Hematopoietic multipotent progenitor cell (in vitro differentiated cells): Measurements from ENCODE around the gene TTC31. TPM values are rescaled to one million over a fixed set of nuclear protein-coding genes. Genes with fewer than 3 reads are reported as not detected.
A peak's percentile ranks its signal among the peaks of the same experiment; 100 is the strongest.
"Not testable (repeated sequence)": the region's sequence is repeated elsewhere in the genome, so short reads cannot be mapped to it uniquely, and the experiment has no call there.

Experiments used
- DNase-seq, 3 donors: peaks; one replicate each; pipeline ENCODE4 v3.0.0-alpha.2; 2011 to 2015; ENCODE audit warnings: low read depth in 2 of 3, low spot score in 2 of 3
- total RNA-seq: library from RNA; depleted of rRNA; stranded (reverse); fragments of >200 nt; gene quantifications from one replicate; pipeline ENCODE4 v1.2.3, GENCODE V29; 2012

Gene TTC31
- total RNA-seq, 1 donor: 15.6 TPM

DNA sequence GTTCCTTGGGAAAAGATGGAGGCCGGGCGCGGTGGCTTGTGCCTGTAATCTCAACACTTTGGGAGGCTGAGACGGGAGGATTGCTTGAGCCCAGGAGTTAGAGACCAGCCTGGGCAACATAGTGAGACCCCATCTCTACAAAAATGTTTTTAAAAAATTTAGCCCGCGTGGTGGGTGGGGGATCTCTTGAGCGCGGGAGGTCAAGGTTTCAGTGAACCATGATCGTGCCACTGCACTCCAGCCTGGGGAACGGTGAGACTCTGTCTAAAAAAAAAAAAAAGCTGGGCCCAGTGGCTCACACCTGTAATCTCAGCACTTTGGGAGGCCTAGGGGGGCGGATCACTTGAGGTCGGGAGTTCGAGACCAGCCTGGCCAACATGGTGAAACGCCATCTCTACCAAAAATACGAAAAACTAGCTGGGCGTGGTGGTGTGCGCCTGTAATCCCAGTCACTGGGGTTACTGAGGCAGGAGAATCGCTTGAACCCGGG is 839 bp downstream of the TTC31 start:
- DNase-seq: not testable (repeated sequence)

DNA sequence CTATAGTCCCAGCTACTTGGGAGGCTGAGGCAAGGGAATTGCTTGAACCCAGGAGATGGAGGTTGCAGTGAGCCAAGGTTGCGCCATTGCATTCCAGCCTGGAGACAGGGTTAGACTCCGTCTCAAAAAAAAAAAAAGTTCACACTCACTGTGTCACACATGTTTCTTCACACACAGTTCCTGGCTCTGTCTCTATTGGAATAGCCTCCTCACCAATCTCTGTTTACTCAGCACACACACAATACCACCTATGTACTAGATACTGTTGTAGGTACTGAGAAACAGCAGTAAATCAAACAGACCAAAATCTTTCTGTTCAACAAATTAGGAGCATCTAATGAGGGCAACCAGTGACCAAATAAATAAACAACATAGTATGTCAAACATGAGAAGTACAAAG is 3.3 kb downstream of the TTC31 start:
- no peak for DNase-seq

DNA sequence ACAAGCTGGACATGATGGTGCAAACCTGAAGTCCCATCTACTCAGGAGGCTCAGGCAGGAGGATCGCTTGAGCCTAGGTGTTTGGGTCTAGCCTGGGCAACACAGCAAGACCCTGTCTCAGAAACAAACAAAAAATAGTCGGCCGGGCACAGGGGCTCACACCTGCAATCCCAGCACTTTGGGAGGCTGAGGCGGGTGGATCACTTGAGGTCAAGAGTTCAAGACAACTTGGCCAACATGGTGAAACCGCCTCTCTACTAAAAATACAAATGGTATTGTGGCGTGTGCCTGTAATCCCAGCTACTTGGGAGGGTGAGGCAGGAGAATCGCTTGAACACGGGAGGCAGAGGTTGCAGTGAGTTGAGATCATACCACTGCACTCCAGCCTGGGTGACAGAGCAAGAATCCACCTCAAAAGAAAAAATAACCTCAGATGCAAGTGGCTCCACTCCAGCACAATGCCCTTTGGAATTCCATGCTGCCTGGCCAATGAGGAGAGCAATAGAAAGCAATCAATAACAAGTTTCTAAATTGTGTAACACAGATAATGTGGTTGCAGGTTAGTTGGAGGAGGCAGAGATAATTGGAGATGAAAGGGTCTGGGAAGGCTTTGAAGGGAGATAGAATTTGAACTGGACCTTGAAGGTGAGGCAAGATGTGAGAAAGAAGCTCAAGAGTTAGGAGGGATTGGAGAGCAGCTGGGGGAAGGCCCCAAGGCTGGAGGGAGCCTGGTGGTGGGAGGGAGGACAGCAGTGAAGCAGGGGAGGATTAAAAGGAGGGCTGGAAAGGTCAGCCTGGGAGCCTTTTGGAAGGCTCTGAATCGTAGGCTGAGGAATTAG is 6.0 kb downstream of the TTC31 start:
- no peak for DNase-seq

DNA sequence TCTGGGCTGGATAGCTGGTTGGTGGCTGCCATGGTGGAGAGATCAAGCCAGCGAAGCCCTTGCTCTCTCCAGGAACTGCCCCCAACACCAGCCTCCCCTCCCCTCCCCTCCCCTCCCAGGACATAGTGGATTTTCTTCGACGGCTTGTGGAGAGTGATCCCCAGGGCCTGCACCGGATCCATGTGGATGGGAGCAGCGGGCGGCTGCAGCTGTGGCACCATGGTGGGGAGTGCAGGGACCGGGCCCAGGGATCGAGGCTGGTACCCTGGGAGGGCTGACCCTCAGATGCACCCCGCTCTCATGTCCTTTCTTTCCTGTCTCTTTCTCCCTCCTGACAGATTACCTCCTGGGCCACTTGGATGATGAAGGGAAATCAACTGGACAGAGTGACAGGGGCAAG is 7.0 kb downstream of the TTC31 start:
- DNase-seq: no peak

DNA sequence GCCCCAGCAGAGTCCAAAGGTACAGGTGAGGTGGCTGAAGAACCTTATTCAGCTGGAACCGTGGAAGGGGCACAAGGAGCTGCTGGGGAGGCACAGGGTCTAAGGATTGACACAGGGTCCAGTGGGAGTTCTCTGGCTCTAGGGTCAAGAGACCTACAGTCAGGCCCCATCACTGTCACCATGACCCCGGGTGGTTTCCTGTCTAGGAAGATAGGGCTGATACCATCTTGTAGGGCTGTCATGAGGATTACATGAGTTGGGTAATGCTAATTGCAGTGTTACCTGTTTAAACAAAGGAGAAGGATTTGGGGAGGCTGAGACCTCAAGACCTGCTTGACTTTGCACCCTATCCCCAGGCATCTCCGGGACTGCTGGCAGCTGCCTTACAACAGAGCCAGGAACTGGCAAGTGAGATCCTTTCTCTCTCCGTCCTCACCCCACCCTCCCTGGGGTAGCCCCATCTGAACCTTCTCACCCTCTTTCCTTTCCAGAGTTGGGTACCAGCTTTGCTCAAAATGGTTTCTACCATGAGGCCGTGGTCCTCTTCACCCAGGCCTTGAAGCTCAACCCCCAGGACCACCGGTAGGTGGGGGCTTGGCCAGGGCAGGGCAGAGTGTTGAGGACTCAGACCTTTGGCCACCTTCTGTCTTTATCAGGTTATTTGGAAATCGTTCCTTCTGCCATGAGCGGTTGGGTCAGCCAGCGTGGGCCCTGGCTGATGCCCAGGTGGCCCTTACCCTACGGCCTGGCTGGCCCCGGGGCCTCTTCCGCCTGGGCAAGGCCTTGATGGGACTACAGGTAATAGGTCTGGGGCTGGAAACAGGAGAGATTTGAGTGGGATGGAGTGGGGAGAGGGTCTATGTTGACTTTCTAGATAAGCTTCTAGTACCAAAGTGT is 9.0 kb downstream of the TTC31 start:
- no peak for DNase-seq

DNA sequence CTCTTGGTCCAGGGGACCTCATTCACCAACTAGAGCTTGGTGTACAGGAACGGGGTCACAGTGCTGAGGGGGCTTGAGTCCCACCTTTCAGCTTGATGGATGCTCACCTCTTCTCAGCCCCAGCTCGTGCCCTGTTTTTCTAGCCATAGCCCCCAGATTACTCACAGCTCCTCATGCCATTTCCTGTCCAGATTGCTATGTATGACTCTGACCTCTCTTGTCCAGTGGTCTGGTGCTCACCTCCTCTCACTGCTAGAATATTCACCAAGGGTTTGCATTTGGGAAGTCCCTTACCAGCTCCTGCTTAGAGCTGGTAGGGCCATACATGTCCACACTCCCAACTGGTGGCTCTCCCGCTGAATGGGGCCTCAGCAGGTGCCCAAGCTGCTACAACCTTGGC is 10.7 kb downstream of the TTC31 start:
- DNase-seq: no peak

DNA sequence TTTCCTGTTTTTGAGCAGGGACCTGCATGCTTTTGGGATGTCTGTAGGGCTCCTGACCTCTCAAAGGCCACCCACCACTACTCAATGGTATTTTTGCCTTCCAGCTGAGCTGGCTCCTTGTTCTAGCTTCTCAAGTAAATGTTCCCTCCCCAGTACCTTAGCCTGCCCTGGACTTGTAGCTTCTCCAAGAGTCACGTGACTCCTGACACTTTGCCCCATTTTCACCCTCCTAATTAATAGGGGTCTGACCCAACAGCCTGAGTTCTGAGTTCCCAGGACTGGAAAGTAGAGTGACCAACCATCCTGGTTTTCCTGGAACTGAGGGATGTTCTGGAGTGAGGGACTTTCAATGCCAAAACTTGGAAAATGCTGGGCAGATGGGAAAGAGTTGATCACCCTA is 12.6 kb downstream of the TTC31 start:
- DNase-seq: no peak

DNA sequence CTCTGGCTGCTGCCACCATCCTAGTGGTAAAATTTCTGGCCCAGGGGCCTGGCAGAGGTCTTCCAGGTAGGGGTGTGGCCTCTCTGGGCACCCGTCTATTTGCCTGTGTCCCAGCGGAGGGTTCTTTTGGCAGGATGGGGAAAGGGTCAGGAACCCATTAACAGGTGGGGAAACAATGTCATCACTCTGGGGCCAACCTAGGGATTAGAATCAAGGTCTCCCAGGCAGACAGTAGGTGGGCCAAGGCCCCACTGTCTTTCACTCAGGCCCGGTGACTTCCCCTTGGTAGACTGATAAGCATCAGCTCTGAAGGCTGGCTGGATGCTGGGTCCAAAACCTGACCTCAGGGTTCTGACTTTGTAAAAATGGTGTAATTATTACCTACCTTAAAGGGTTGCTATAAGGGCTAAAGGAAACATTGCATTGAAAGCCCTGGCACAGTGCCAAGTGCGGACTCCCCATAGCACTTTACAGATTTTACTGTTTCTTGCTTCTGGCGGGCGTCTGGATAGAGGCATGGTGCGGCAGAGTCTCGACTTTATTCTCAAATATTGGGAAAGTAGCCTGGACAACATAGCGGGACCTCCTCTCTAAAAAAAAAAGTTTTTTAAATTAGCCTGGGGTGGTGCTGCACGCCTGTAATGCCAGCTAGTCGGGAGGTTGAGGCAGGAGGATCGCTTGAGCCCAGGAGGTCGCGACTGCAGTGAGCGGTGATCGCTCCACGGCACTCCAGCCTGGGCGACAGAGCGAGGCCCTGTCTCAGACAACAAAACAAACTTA is 14.3 kb downstream of the TTC31 start:
- DNase-seq: no peak

DNA sequence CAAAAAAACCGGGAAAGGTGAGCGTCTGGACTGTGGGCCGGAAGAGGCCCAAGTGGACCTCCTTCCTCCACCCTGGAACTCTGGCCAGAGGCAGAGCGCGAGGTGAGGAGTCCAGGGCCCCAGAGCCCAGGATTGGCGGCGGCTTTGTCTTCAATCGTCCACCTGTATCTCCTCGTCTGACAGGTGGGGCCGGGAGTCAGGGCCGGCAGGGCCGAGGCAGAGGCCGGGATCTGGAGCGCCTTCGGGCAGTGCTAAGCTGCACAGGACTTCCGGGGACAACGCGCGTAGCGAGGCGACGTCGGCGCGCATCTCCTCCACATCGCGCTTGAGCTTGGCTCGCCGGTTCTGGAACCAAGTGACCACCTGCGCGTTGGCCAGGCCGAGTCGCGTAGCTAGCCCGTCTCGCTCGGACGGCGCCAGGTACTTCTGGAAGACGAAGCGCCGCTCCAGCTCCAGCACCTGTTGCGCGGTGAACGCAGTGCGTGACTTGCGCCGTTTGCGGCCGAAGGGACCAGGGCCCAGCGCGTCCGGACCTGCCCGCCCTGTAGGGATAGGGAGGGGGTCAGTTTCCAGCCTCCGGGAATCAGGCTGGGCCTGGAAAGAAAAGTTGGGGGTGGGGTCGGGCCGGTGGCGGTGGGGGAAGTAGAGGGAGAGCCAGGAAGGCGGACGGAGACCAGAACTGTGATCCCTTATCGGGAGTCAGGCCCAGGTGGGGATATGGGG is 15.1 kb downstream of the TTC31 start:
- no peak for DNase-seq

DNA sequence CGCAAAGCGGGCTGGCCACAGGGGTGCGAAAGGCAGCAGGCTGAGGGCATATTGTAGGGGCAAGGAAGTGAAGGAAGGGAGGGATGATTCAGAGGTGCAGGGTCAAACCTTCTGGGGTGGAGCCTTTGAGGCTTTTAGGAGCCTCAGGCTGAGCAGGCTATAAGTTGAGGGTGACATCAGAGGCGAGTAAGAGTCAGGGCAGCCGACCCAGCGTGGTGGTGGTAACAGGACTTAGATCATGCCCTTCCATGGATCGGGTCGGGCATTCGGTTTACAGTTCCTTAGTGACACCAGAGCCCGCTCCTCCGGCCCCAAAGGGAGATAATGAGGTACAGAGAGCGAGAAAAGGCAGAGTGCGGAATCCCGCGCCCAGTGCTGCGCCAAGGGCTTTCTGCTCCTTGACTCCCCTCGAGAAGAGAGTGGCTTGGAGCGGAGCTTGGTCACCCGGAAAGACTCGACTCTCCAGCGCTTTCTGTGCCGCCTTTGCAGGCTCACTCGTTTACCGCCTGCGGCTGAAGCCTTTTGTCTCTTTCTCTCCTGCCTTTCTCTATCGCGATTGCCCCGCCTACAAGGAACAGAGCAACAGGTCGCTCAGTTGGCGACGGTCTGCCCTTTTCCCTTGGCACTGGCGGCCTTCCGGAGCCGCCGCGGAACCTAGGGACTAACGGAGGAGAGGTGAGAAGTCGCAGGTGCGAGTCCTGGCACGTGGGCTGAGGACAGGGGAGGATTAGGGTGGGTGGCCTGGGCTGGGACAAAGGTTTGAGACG is 15.8 kb downstream of the TTC31 start:
- peak in 1 of 3 donors; percentile 33 for DNase-seq

DNA sequence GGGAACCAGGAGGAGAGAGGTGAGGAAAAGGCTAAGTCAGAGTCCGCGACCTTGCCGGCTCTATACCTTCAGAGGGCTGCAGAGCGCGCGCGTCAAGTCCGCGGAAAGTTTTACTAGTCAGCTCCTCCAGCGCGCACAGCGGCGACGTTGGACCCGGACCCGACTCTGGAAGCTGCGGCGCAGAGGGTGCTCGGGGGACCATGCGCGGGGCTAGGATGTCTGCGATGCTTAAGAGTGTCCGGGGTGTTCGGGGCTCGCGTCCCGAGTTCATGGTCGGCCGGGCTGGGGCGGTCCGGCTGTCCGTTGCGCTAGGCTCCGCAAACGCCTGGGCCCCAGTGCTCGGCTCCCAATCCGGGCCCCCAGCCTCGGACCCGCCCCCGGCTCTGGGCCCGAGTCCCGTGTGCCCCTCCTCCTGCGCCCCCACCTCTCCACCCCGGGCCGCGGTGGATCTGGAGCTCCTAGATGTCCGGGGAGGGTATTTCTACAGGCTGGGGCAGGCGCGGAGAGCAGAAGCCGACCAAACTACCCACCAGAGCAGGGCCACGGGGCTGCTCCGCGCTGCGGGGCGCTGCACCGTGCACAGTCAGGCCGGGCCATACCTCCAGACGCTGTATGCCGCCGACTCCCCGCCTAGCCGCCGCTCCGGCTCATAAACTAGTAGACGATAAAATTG is 16.5 kb downstream of the TTC31 start, which contains the start of gene LBX2:
LBX2 (minus strand) TSS at position 337 of the 673 bp plus-strand sequence; CDS start at position 271, 66 bp downstream.
- DNase-seq: peak in 1 of 3 donors; percentile 35

DNA sequence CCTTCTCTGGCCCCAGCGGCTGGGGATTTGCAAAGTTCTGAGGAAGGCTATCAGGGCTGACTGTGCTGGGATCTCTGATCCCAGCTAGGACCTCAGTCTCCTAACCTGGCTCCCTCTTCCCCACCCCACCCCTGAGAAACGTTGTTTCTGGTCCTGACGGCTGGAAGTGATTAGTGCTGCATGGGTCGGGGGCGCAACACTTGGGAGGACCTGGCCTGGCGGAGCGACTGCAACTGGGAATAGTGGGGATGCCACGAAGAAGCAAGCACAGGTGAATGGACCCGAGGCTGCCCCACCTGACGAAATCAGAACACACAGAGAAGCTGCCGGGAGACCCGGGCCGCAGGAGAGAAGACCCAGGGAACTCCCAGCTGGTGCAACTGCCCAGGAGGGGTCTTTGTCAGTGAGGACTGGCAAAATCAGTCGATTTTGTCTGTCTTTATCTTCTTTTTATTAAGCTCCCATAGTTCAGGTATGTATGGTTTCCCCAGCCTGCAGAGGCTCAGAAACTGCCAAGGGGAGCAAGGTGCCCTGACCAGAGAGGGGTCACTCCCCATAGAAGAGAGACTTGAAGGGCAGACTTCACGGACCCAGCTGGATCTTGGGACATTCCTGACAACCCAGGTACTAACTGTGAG is 17.2 kb downstream of the TTC31 start:
- DNase-seq: no peak

DNA sequence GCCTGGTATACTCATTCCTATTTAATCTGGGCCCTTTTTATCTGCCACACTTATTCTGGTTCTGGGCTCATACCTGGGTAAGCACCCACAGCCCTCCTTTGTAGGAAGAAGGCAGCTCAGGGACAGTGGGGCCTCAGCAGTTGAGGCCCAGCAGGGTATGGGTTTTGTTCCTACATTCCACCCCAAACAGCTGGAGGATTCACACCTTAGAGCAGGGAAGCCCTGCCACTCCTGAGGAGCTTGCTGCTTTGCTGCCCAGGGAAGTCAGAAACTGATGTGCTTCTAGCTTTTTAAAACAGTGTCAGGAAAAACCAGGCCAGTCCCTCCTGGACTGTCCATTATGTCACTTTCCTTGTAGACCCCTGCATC is 17.7 kb downstream of the TTC31 start:
- no peak for DNase-seq

DNA sequence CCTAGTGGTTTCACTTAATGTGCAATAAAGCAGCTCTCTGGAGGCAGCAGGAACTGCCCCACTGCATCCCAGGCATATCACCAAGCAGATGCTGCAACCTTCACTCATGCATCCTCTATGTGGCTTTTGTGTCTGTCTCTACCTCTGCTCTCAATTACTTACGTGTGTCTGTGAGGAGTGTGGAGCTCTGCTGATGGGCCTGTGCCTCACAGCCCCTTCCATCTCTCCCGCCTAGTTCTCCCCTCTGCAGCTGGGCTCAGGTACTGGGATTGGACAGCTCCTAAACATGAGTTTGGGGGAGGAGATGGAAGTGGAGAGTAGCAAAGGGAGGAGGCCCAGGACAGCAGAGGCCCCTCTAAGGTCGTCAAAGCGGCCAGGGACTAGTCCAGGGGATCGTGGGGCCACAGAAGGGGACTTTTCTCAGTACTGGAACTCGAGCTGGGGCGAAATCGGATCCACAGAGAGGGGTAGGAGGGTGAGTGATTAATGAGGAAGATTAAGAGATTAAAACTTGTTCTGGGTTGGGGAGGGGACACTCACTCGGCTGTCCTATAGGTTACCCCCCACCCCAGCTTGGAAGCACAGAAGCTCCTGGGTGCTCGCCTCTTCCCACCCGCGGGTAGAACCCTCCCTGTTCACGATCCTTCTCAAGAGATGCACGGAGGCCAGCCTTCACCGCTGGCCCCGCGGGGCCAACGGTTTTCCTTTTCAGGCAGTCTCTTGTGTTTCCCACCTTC is 18.6 kb downstream of the TTC31 start:
- no peak for DNase-seq

DNA sequence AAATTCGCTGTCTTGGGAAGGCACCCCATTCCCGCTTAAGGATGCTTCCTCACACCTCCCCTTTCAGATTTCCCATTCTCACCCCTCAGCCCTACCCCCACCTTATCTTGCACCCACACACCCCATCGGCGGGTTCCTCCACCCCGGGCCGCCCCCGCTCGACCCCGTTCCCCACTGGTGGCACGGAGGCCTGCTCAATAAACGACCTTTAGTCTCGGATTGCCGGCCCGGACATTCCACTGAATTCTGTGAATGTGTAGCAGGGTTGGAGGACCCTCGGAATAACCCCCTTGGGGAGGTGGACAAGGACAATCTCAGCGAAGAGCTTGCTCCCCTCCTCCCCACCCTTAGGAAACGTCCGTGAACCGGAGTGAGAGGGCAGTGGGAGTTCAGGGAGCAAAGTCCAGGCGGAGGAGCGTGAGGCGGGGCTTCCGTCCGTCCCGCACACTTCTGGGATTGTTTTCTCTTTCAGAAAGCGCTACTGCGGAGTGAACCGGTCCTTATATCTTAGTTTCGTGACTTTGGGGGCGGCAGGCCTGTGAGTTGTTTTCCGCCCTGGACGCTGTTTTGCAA is 19.4 kb downstream of the TTC31 start:
- DNase-seq: no peak

DNA sequence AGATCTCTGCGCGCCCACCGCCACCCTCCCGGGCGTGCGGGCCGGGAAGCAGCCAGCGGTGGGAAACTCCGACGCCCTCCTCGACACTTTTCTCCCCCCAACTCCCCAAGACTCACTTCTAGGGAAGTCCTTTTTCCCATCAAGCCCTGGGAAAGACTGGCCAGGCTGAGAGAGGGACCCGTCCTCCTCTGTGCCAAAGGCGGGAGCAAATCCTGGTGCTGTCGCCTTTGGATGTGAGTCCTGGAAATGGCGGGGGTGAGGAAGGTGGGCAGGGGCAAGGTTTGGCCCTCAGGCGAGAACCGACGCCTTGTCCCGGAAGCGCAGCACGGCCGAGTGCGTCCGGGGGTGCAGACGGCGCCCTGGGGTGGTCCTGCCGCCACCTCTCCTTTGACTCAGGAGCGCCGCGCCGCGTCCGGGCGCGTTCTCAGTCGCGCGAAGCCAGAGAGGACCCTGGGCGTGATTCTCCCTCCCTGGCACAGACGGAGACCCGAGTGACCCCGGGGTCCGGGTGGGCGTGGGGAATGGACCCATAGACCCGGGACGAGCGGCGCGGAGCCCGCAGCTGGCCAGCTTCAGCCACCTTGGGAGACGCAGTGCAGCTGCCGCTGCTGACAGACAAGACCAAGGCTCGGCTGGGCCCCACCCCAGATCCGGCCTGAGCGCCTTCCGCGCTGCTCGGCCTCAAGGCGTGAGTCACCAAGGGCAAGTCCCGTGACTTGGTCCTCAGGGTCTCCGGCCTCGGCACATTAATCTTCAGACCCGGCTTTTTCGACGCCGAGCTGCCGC is 20.0 kb downstream of the TTC31 start:
- DNase-seq: peak in 2 of 3 donors; percentile 56 to 78
